HEK293T (cell line): ENCODE results near the gene PCSK5.

Experiments
- BHLHE40 ChIP-seq: fragments of 450-650 bp; IDR thresholded peaks from 2 replicates; pipeline ENCODE4 v1.6.1; 2016; ENCODE audit warnings: mild to moderate bottlenecking, moderate library complexity, borderline replicate concordance
- ELF4 ChIP-seq: fragments of 450-650 bp; IDR thresholded peaks from 2 replicates; pipeline ENCODE4 v1.6.1; 2017; ENCODE audit warnings: antibody characterized with exemption
- FOXA1 ChIP-seq: fragments of 450-650 bp; IDR thresholded peaks from 2 replicates; pipeline ENCODE4 v1.6.1; 2016; ENCODE audit warnings: mild to moderate bottlenecking
- SP1 ChIP-seq: fragments of 450-650 bp; IDR thresholded peaks from 2 replicates; pipeline ENCODE4 v1.6.1; 2017

- TF ChIP-seq ELF4 (no peak), FOXA1 (no peak), SP1 (no peak), BHLHE40 (no peak)
Measured at GRCh38 chr9:76370396-76371023, 480.0 kb downstream of the PCSK5 start.
